Breast epithelium (tissue), 3 donors: Measurements from ENCODE around the gene CHRNG.

Experiments used
- CTCF ChIP-seq, 3 donors: fragments of 450-650 bp; IDR thresholded peaks; one replicate each; pipeline ENCODE4 v1.5.1; 2016 to 2017; ENCODE audit warnings: antibody characterized with exemption in 3 of 3, mild to moderate bottlenecking in 3 of 3, moderate library complexity in 3 of 3
- POLR2A ChIP-seq: fragments of 450-650 bp; IDR thresholded peaks from one replicate; pipeline ENCODE4 v1.6.1; 2016; ENCODE audit warnings: antibody characterized with exemption, mild to moderate bottlenecking, moderate library complexity

GRCh38 chr2:232542715-232543467 is 3.4 kb downstream of the CHRNG start:
- TF ChIP-seq CTCF (IDR thresholded peaks at IDR 0.05) (no peak), POLR2A (no peak)
